BJ (cell line): ENCODE measurements around the gene PRKAB1. TPM values are rescaled to one million over a fixed set of nuclear protein-coding genes. Genes with fewer than 3 reads are reported as not detected.
A peak's percentile ranks its signal among the peaks of the same experiment; 100 is the strongest.
"Not testable (repeated sequence)": the region's sequence is repeated elsewhere in the genome, so short reads cannot be mapped to it uniquely, and the experiment has no call there.

ENCODE experiments used
- CTCF ChIA-PET: fragments of 350-600 bp; formaldehyde crosslinking; extraction: SDS; loops from one replicate; lab custom pipeline; 2021; ENCODE audit warnings: antibody characterized with exemption, inconsistent platforms; lab: Yijun Ruan, JAX
- POLR2A ChIA-PET: fragments of 300-600 bp; sonication (Branson Sonifier 250); formaldehyde crosslinking; extraction: SDS; loops from one replicate; lab custom pipeline; 2021; ENCODE audit warnings: antibody characterized with exemption; lab: Charles Lee
- DNase-seq: peaks from one replicate; pipeline ENCODE4 v3.0.0-alpha.2; 2011; ENCODE audit warnings: low read depth
- H3K27me3 ChIP-seq: 2 replicates; pipeline ENCODE4 v1.6.0; 2011; ENCODE audit warnings: low read length; ENCODE audit not compliant: control insufficient read depth, insufficient read depth
- H3K36me3 ChIP-seq: 2 replicates; pipeline ENCODE4 v1.5.1; 2011; ENCODE audit warnings: low read length; ENCODE audit not compliant: control insufficient read depth, insufficient read depth
- H3K4me3 ChIP-seq: 2 replicates; pipeline ENCODE4 v1.5.1; 2011; ENCODE audit warnings: low read depth, mild to moderate bottlenecking, control low read depth, low read length
- polyA plus RNA-seq: library from polyadenylated mRNA; depleted of rRNA; stranded (reverse); fragments of >200 nt; gene quantifications from 2 replicates; pipeline ENCODE4 v1.2.3, GENCODE V29; 2011
- TF ChIP-seq, protein P1 (sequence below): IDR thresholded peaks from 2 replicates; pipeline ENCODE4 v1.5.1; 2011; ENCODE audit warnings: low read depth, mild to moderate bottlenecking, control low read depth, inconsistent platforms, low read length, moderate library complexity; ENCODE audit not compliant: insufficient read depth

Gene PRKAB1
- polyA plus RNA-seq, 1 experiment = 45.7 TPM

DNA sequence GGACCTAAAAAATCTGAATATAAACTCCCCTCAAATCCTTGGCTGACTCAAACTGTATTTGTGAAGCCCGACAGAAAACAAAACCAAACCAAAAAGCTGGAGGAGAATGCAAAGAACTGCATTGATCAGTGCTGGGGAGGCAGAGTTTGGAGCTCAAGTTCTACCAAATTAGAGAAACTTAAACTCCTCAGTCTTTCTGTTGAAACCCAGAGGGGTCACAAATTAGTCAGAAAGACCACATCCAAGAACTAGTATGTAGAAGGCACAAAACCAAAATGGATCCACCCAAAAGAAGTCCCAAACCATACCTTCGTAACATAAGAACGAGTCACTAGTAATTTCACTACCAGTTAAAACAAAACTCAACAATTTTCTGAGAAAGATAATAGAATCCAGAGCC lies 15.3 kb upstream of the PRKAB1 start:
- no peak for DNase-seq
- Histone ChIP-seq H3K4me3 (no peak overlapping the region), H3K27me3 (no peaks in the 10 kb centered on the region), H3K36me3 (no peaks in the 10 kb centered on the region)
- TF ChIP-seq, protein P1, sequence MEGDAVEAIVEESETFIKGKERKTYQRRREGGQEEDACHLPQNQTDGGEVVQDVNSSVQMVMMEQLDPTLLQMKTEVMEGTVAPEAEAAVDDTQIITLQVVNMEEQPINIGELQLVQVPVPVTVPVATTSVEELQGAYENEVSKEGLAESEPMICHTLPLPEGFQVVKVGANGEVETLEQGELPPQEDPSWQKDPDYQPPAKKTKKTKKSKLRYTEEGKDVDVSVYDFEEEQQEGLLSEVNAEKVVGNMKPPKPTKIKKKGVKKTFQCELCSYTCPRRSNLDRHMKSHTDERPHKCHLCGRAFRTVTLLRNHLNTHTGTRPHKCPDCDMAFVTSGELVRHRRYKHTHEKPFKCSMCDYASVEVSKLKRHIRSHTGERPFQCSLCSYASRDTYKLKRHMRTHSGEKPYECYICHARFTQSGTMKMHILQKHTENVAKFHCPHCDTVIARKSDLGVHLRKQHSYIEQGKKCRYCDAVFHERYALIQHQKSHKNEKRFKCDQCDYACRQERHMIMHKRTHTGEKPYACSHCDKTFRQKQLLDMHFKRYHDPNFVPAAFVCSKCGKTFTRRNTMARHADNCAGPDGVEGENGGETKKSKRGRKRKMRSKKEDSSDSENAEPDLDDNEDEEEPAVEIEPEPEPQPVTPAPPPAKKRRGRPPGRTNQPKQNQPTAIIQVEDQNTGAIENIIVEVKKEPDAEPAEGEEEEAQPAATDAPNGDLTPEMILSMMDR = no peak
- ChIA-PET CTCF (no interaction called here), POLR2A (no interaction called here)

DNA sequence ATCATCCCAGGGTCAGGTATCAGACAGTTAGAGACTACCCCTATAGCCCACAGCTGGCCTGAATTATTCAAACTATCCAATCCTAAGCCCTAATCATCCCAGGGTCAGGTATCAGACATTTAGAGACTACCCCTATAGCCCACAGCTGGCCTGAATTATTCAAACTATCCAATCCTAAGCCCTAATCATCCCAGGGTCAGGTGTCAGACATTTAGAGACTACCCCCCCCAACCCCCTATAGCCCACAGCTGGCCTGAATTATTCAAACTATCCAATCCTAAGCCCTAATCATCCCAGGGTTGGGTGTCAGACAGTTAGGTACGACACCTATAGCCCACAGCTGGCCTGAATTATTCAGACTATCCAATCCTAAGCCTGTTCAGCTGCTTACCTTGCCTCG lies 10.9 kb upstream of the PRKAB1 start:
- CTCF ChIA-PET, H3K27me3 ChIP-seq, H3K4me3 ChIP-seq, H3K36me3 ChIP-seq, POLR2A ChIA-PET, DNase-seq: not testable (repeated sequence)

DNA sequence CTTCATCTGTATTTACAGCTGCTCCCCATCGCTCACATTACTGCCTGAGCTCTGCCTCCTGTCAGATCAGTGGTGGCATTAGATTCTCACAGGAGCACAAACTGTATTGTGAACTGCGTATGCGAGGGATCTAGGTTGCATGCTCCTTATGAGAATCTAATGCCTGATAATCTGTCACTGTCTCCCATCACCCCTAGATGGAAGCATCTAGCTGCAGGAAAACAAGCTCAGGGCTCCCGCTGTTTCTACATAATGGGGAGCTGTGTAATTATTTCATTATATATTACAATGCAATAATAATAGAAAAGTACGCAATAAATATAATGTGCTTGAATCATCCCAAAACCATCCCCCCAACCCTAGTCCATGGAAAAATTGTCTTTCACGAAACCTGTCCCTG lies 9.8 kb upstream of the PRKAB1 start:
- H3K4me3 ChIP-seq, DNase-seq, H3K27me3 ChIP-seq, H3K36me3 ChIP-seq, POLR2A ChIA-PET: not testable (repeated sequence)
- TF ChIP-seq, protein P1 = 0 out of 2 replicates have a peak, but pooled peaks have one; percentile 11
- CTCF ChIA-PET = interaction anchor here (0.7 to 2.5 kb wide), 13 partner anchors 9 to 281 kb away, joined by 3 to 20 read pairs (median 5); partner anchors contain the start of gene PRKAB1

DNA sequence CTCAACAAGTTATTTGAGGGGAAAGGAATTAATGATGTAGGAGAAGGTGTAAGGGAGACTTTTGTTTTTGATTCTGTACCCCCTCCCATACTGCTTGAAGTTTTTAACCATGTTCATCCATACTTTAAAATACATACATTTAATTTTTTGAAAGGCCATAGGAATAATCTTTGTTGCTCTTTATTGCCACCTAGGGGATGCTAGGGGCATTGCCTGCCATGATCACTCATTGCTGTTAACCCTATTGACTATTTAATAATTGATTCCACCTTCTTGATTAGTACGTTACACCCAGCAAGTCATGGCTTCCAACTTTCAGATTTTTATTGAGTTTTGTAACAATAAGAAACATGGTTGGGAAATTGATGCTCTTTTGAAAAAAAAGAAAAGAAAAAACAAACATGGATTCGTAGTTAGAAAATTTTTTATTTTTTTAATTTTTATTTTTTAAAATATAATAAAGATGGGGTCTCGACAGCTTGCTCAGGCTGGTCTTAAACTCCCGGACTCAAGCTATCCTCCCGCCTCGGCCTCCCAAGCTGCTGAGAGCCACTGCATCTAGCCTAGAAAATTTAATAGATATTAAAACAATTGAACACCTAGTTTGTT lies 8.5 kb upstream of the PRKAB1 start:
- Histone ChIP-seq H3K27me3 (no peaks in the 10 kb centered on the region), H3K4me3 (no peak overlapping the region), H3K36me3 (no peaks in the 10 kb centered on the region)
- DNase-seq = no peak
- ChIA-PET POLR2A (no interaction called here), CTCF (interaction anchor here (0.7 to 2.5 kb wide), 11 partner anchors 9 to 263 kb away, joined by 3 to 20 read pairs (median 5); partner anchors contain the start of gene PRKAB1)
- TF ChIP-seq, protein P1 = peak; percentile 92

DNA sequence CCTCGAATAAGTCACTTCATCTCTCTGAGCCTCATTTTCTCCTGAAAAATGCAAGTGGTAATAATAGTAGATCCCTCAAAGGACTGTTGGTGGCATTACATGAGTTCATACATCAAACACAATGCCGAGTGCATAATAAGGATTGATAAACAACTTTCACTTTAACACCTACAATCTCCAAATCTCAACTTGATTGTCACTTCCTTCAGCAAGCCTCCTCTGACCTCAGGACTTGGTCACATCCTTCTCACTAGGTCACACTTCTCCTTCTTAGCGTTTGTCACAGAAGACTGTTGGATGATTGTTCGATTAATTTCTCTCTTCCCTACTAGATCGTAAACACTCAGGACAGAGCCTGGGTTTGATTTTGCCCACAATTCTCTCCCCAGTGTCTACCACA lies 7.9 kb upstream of the PRKAB1 start:
- POLR2A ChIA-PET = no interaction called here
- TF ChIP-seq, protein P1 = no peak
- H3K4me3 ChIP-seq = no peak overlapping the region

More for the DNA sequence above, 7.9 kb upstream of the PRKAB1 start:
- CTCF ChIA-PET = interaction anchor here (0.7 to 2.5 kb wide), 3 partner anchors 8 to 71 kb away, joined by 3 to 20 read pairs (median 3); partner anchors contain the start of gene PRKAB1
- no peaks in the 10 kb centered on the region for H3K36me3 ChIP-seq
- DNase-seq = no peak
- no peaks in the 10 kb centered on the region for H3K27me3 ChIP-seq
